Astrocyte (in vitro differentiated cells and primary cell): ENCODE results near the gene FJX1. TPM values are rescaled to one million over a fixed set of nuclear protein-coding genes. Genes with fewer than 3 reads are reported as not detected.

Experiments
- DNase-seq: peaks from one replicate; pipeline ENCODE4 v3.0.0-alpha.2; 2010; ENCODE audit warnings: low read depth
- FAIRE-seq: peaks from 2 replicates; lab custom pipeline; 2011; peaks lifted over from hg19 to GRCh38; lab: Jason Lieb, UNC
- H2AFZ ChIP-seq: 2 replicates; pipeline ENCODE4 v1.6.0; 2012; ENCODE audit warnings: low read depth, low read length, inconsistent platforms
- H3K27ac ChIP-seq: 2 replicates; pipeline ENCODE4 v1.5.1; 2011; ENCODE audit warnings: low read depth, low read length, inconsistent platforms
- H3K27me3 ChIP-seq: 2 replicates; pipeline ENCODE4 v1.6.0; 2011; ENCODE audit warnings: low read length, inconsistent platforms; ENCODE audit not compliant: insufficient read depth
- H3K36me3 ChIP-seq: 2 replicates; pipeline ENCODE4 v1.5.1; 2011; ENCODE audit warnings: low read length, inconsistent platforms; ENCODE audit not compliant: insufficient read depth
- H3K4me1 ChIP-seq: 2 replicates; pipeline ENCODE4 v1.5.1; 2011; ENCODE audit warnings: low read length, inconsistent platforms; ENCODE audit not compliant: insufficient read depth
- H3K4me2 ChIP-seq: 2 replicates; pipeline ENCODE4 v1.6.0; 2012; ENCODE audit warnings: low read length, inconsistent platforms
- H3K4me3 ChIP-seq: 2 replicates; pipeline ENCODE4 v1.5.1; 2011; ENCODE audit warnings: low read depth, mild to moderate bottlenecking, low read length, inconsistent platforms; ENCODE audit not compliant: insufficient read depth
- H3K79me2 ChIP-seq: 2 replicates; pipeline ENCODE4 v1.6.0; 2012; ENCODE audit warnings: mild to moderate bottlenecking, low read length, inconsistent platforms; ENCODE audit not compliant: insufficient read depth
- H3K9ac ChIP-seq: 2 replicates; pipeline ENCODE4 v1.6.0; 2012; ENCODE audit warnings: mild to moderate bottlenecking, low read length, inconsistent platforms
- H3K9me3 ChIP-seq: 2 replicates; pipeline ENCODE4 v1.5.1; 2012; ENCODE audit warnings: low read depth, mild to moderate bottlenecking, low read length, inconsistent platforms; ENCODE audit not compliant: insufficient read depth
- H4K20me1 ChIP-seq: 2 replicates; pipeline ENCODE4 v1.6.0; 2012; ENCODE audit warnings: low read length, inconsistent platforms; ENCODE audit not compliant: insufficient read depth
- H3K27ac Mint-ChIP-seq: one replicate; pipeline ENCODE4 v1.8.0; 2021; ENCODE audit warnings: mild to moderate bottlenecking, mixed read lengths; ENCODE audit not compliant: unreplicated experiment
- H3K27me3 Mint-ChIP-seq: one replicate; pipeline ENCODE4 v1.8.0; 2021; ENCODE audit warnings: low read depth, mixed read lengths; ENCODE audit not compliant: unreplicated experiment
- H3K36me3 Mint-ChIP-seq: one replicate; pipeline ENCODE4 v1.8.0; 2021; ENCODE audit warnings: low read depth, mixed read lengths; ENCODE audit not compliant: unreplicated experiment
- H3K4me1 Mint-ChIP-seq: one replicate; pipeline ENCODE4 v1.8.0; 2021; ENCODE audit warnings: low read depth, mixed read lengths; ENCODE audit not compliant: unreplicated experiment
- H3K4me3 Mint-ChIP-seq: one replicate; pipeline ENCODE4 v1.8.0; 2021; ENCODE audit warnings: mild to moderate bottlenecking, moderate library complexity, mixed read lengths; ENCODE audit not compliant: unreplicated experiment
- H3K9me3 Mint-ChIP-seq: one replicate; pipeline ENCODE4 v1.8.0; 2021; ENCODE audit warnings: mild to moderate bottlenecking, mixed read lengths; ENCODE audit not compliant: unreplicated experiment
- EZH2 ChIP-seq: IDR thresholded peaks from 2 replicates; pipeline ENCODE4 v1.6.1; 2012; ENCODE audit warnings: mild to moderate bottlenecking, low read length, inconsistent platforms; ENCODE audit not compliant: insufficient read depth
- total RNA-seq: library from RNA; stranded (reverse); gene quantifications from 2 replicates; pipeline ENCODE4 v1.2.1, GENCODE V29; 2021
- TF ChIP-seq, protein P1 (sequence below): IDR thresholded peaks from 2 replicates; pipeline ENCODE4 v1.5.1; 2011; ENCODE audit warnings: low read depth, mild to moderate bottlenecking, inconsistent platforms, low read length, moderate library complexity; ENCODE audit not compliant: insufficient read depth

FJX1 gene
- total RNA-seq, 1 donor from 2014 or later, result 47.9 TPM

DNA sequence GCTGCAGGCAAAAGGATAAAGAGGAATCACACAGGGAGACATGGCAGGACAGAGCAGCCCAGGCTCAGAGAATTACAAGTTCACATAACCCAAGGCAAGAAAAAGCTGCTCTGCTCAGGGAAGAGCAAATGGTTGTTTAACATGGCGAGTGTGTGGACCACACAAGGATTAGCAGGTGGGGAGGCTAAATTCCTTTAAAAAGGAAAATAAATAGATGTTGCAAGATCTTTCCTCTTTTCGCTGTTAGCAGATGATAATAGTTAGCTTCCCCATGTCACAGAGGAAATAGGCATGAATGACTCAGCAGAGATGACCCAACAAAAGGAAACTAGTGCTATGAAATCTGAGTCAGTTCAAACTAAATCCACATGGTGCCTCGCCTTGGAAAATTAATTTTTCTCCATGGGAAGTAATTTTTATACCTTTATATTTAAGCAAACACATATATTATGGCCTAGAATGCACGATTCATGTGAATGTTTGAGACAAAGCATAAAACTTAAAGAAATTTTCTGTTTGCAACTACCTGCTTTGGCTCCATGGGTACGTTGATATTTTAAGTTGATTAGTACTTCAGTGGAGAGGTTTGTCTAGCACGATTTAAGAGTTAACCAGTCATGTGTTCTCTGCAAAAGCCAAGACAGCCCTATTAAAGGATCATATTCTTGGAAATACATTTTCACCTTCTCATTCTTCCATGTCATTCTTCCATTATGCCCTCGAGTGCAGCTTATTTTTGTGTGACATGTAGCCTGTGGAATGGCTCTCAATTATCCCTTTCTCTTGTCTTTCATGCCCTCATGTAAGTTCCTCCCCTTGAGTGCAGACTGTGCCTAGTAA is 38.5 kb upstream of the FJX1 start:
- peak overlapping the region; percentile 70 for H3K27ac ChIP-seq
- Mint-ChIP-seq H3K4me3 (no peak overlapping the region), H3K27me3 (peaks cover 2% of the 10 kb centered on the region), H3K4me1 (peaks cover 11% of the 10 kb centered on the region), H3K27ac (peak overlapping the region; percentile 97), H3K36me3 (no peaks in the 10 kb centered on the region), H3K9me3 (no peaks in the 10 kb centered on the region)
- peak overlapping the region; percentile 5 for H2AFZ ChIP-seq
- FAIRE-seq, result peak; percentile 94
- H3K4me3 ChIP-seq, result peak overlapping the region; percentile 27
- no peaks in the 10 kb centered on the region for H3K9me3 ChIP-seq
- H3K9ac ChIP-seq, result peak overlapping the region; percentile 40
- peak overlapping the region; percentile 77 for H3K4me2 ChIP-seq
- H3K36me3 ChIP-seq, result no peaks in the 10 kb centered on the region
- DNase-seq, result peak; percentile 84
- H3K4me1 ChIP-seq, result peaks cover 28% of the 10 kb centered on the region
- no peaks in the 10 kb centered on the region for H4K20me1 ChIP-seq
- no peaks in the 10 kb centered on the region for H3K79me2 ChIP-seq
- H3K27me3 ChIP-seq, result no peaks in the 10 kb centered on the region
- TF ChIP-seq EZH2, result no peak
- TF ChIP-seq, protein P1, sequence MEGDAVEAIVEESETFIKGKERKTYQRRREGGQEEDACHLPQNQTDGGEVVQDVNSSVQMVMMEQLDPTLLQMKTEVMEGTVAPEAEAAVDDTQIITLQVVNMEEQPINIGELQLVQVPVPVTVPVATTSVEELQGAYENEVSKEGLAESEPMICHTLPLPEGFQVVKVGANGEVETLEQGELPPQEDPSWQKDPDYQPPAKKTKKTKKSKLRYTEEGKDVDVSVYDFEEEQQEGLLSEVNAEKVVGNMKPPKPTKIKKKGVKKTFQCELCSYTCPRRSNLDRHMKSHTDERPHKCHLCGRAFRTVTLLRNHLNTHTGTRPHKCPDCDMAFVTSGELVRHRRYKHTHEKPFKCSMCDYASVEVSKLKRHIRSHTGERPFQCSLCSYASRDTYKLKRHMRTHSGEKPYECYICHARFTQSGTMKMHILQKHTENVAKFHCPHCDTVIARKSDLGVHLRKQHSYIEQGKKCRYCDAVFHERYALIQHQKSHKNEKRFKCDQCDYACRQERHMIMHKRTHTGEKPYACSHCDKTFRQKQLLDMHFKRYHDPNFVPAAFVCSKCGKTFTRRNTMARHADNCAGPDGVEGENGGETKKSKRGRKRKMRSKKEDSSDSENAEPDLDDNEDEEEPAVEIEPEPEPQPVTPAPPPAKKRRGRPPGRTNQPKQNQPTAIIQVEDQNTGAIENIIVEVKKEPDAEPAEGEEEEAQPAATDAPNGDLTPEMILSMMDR, result no peak

- Mint-ChIP-seq H3K4me3 (no peak overlapping the region), H3K27me3 (peaks cover 2% of the 10 kb centered on the region), H3K27ac (peak overlapping the region; percentile 97), H3K4me1 (peaks cover 11% of the 10 kb centered on the region), H3K36me3 (no peaks in the 10 kb centered on the region), H3K9me3 (no peaks in the 10 kb centered on the region)
- Histone ChIP-seq H3K79me2 (no peaks in the 10 kb centered on the region), H3K4me3 (no peak overlapping the region), H2AFZ (no peak overlapping the region), H3K4me2 (peak overlapping the region; percentile 77), H3K4me1 (peaks cover 28% of the 10 kb centered on the region), H3K36me3 (no peaks in the 10 kb centered on the region), H3K9me3 (no peaks in the 10 kb centered on the region), H3K27me3 (no peaks in the 10 kb centered on the region), H3K27ac (peak overlapping the region; percentile 70), H4K20me1 (no peaks in the 10 kb centered on the region), H3K9ac (no peak overlapping the region)
- TF ChIP-seq, protein P1, result no peak
- no peak for TF ChIP-seq EZH2
- FAIRE-seq, result no peak
- DNase-seq, result no peak
Measured at GRCh38 chr11:35580397-35580781, 37.9 kb upstream of the FJX1 start.

DNA sequence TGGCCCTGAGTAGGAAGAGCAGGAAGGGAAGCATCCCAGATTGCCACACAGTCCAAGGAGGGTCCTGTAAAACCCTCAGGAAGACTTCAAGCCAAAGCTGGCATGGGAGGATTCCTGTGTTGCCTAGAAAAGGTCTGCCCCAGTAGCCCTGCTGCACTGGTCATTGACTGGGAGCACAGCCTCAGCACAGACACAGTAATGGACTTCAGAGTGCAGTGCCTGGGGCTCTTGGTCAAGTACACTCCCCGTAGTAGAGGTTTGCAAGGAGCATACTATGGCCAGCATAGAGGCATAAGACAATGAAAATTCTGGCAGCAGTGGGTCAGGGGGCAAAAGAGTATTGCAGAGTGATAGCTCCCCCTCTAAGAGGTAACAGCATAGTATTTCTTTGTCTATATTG is 36.2 kb upstream of the FJX1 start:
- peaks cover 11% of the 10 kb centered on the region for H3K4me1 Mint-ChIP-seq
- FAIRE-seq, result no peak

More for the DNA sequence above, 36.2 kb upstream of the FJX1 start:
- no peaks in the 10 kb centered on the region for H3K36me3 Mint-ChIP-seq
- Histone ChIP-seq H3K4me1 (peaks cover 28% of the 10 kb centered on the region), H3K4me3 (no peak overlapping the region), H3K9me3 (no peaks in the 10 kb centered on the region), H4K20me1 (no peaks in the 10 kb centered on the region), H2AFZ (no peak overlapping the region), H3K27ac (no peak overlapping the region), H3K79me2 (no peaks in the 10 kb centered on the region), H3K9ac (no peak overlapping the region), H3K27me3 (no peaks in the 10 kb centered on the region), H3K36me3 (no peaks in the 10 kb centered on the region), H3K4me2 (no peak overlapping the region)
- no peak overlapping the region for H3K27ac Mint-ChIP-seq
- H3K27me3 Mint-ChIP-seq, result peaks cover 2% of the 10 kb centered on the region
- H3K4me3 Mint-ChIP-seq, result no peak overlapping the region
- no peaks in the 10 kb centered on the region for H3K9me3 Mint-ChIP-seq
- no peak for TF ChIP-seq EZH2
- TF ChIP-seq, protein P1, result no peak
- no peak for DNase-seq
